Endothelial cell (in vitro differentiated cells): ENCODE data around the gene ZFP90. TPM values are rescaled to one million over a fixed set of nuclear protein-coding genes. Genes with fewer than 3 reads are reported as not detected.

Source experiments
- DNase-seq: peaks from one replicate; pipeline ENCODE4 v3.0.0; 2021; ENCODE audit warnings: low spot score
- H3K27ac Mint-ChIP-seq: one replicate; pipeline ENCODE4 v1.8.0; 2021; ENCODE audit warnings: mixed read lengths, inconsistent platforms; ENCODE audit not compliant: unreplicated experiment
- H3K27me3 Mint-ChIP-seq: one replicate; pipeline ENCODE4 v1.8.0; 2021; ENCODE audit warnings: mild to moderate bottlenecking, moderate library complexity, mixed read lengths, inconsistent platforms; ENCODE audit not compliant: unreplicated experiment
- H3K36me3 Mint-ChIP-seq: one replicate; pipeline ENCODE4 v1.8.0; 2021; ENCODE audit warnings: mild to moderate bottlenecking, low read depth, mixed read lengths, inconsistent platforms; ENCODE audit not compliant: unreplicated experiment
- H3K4me1 Mint-ChIP-seq: one replicate; pipeline ENCODE4 v1.8.0; 2021; ENCODE audit warnings: mild to moderate bottlenecking, mixed read lengths, inconsistent platforms; ENCODE audit not compliant: unreplicated experiment
- H3K4me3 Mint-ChIP-seq: one replicate; pipeline ENCODE4 v1.8.0; 2021; ENCODE audit warnings: mild to moderate bottlenecking, mixed read lengths, inconsistent platforms; ENCODE audit not compliant: unreplicated experiment
- H3K9me3 Mint-ChIP-seq: one replicate; pipeline ENCODE4 v1.8.0; 2021; ENCODE audit warnings: mixed read lengths, inconsistent platforms; ENCODE audit not compliant: unreplicated experiment
- total RNA-seq: library from RNA; stranded (reverse); fragmentation: NEBNext Ultra II Directional; extraction: Animal tissue kit (Norgen Biotek cat#: 25700); gene quantifications from one replicate; pipeline ENCODE4 v1.2.1, GENCODE V29; 2021; ENCODE audit not compliant: unreplicated experiment
- TF ChIP-seq, protein P1 (sequence below): fragments of 200-600 bp; sonication (generic); IDR thresholded peaks from one replicate; pipeline ENCODE4 v1.5.0; 2021; ENCODE audit warnings: antibody characterized with exemption; ENCODE audit not compliant: unreplicated experiment

ZFP90 gene
- total RNA-seq, 1 donor from 2014 or later: 35.6 TPM

DNA sequence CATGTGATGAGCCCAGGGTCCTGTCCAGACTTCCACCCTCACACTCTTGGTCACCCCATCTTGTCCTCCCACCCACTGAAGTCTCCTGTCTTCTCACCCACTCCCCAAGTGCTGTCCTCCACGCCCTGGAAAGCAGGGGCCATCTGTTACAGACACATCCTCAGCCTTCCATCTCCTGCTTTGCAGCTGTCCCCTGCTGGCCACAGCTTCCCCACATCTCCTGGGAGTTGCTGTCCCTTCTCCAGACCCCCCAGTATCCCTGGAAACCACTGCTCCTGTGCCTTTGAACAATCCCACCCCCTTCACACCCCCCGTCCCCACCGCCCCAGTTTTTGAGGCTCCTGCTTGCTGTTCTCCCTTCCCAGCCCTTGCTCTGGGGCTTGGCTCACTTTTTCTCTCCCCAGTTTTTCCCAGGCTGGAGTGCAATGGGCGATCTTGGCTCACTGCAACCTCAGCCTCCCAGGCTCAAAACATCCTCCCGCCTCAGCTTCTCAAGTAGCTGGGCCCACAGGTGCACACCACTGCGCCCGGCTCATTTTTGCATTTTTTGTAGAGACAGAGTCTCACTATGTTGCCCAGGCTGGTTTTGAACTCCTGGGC lies 30.4 kb upstream of the ZFP90 start:
- Mint-ChIP-seq H3K27me3 (no peaks in the 10 kb centered on the region), H3K4me1 (no peaks in the 10 kb centered on the region), H3K9me3 (no peaks in the 10 kb centered on the region), H3K4me3 (no peak overlapping the region), H3K27ac (no peak overlapping the region), H3K36me3 (no peaks in the 10 kb centered on the region)
- DNase-seq: no peak
- TF ChIP-seq, protein P1, sequence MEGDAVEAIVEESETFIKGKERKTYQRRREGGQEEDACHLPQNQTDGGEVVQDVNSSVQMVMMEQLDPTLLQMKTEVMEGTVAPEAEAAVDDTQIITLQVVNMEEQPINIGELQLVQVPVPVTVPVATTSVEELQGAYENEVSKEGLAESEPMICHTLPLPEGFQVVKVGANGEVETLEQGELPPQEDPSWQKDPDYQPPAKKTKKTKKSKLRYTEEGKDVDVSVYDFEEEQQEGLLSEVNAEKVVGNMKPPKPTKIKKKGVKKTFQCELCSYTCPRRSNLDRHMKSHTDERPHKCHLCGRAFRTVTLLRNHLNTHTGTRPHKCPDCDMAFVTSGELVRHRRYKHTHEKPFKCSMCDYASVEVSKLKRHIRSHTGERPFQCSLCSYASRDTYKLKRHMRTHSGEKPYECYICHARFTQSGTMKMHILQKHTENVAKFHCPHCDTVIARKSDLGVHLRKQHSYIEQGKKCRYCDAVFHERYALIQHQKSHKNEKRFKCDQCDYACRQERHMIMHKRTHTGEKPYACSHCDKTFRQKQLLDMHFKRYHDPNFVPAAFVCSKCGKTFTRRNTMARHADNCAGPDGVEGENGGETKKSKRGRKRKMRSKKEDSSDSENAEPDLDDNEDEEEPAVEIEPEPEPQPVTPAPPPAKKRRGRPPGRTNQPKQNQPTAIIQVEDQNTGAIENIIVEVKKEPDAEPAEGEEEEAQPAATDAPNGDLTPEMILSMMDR: no peak

DNA sequence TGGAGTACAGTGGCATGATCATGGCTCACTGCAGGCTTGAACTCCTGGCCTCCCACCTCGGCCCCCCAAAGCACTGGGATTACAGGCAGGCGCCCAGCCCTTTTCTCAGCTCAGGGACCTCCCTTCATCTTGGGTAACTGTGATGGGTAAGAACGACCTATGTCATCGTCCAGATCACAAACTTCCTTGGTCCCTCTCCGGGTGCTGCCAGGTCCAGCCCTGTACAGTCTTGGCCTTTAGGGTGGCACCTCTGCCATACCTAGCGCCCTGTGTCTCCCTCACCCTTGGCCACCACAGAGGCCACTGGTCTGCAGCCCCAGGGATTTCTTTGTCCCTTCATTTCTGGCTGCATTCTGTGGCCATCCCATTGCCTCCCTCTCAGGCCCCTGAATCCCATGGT lies 29.7 kb upstream of the ZFP90 start:
- H3K27me3 Mint-ChIP-seq: no peaks in the 10 kb centered on the region

DNA sequence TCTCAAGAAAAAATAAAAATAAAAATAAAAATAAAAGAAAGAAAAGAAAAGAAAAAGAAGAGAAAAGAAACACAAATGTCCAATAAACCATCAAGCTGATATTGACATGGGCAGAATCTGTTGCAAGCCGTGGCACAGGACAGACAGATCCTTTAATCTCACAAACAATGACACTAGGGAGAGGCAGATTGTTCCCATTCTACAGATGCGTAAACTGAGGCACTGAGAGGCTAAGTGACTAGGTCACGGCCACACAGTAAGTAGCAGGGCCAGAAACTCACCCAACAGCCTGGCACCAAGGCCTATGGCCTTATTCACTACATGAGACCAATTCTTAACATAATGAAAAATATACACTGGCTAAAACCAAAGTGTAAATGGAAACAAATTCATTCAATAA lies 28.3 kb upstream of the ZFP90 start:
- no peaks in the 10 kb centered on the region for H3K27me3 Mint-ChIP-seq
- H3K4me1 Mint-ChIP-seq: no peaks in the 10 kb centered on the region
- H3K36me3 Mint-ChIP-seq: no peaks in the 10 kb centered on the region
- no peak for DNase-seq
- H3K4me3 Mint-ChIP-seq: no peak overlapping the region
- no peaks in the 10 kb centered on the region for H3K9me3 Mint-ChIP-seq
- H3K27ac Mint-ChIP-seq: no peak overlapping the region
- TF ChIP-seq, protein P1: no peak

More for the DNA sequence above, 29.7 kb upstream of the ZFP90 start:
- Mint-ChIP-seq H3K4me1 (no peaks in the 10 kb centered on the region), H3K27ac (no peak overlapping the region), H3K36me3 (no peaks in the 10 kb centered on the region), H3K9me3 (no peaks in the 10 kb centered on the region), H3K4me3 (no peak overlapping the region)
- no peak for DNase-seq
- TF ChIP-seq, protein P1: no peak

DNA sequence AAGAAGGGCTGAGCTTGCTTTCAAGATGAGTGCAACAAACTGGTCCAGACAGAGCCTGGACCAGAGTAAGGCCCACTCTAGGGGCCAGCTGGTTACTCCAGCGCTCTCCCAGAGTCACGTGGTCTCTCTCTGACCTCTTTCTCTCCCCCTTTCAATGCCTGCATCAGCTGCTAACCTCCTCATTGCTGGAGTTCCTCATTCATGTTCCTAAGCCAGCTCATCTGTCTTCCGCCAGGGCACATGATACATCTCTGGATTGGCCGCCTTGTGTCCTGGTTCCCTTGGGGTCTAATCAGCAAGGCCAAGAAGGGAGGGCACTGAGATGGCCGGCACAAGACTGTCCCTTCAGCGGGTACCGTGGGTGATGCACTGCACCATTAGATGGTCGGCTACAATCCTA lies 26.9 kb upstream of the ZFP90 start:
- TF ChIP-seq, protein P1: no peak
- no peak overlapping the region for H3K4me3 Mint-ChIP-seq
- no peak overlapping the region for H3K27ac Mint-ChIP-seq
- DNase-seq: no peak
- no peaks in the 10 kb centered on the region for H3K27me3 Mint-ChIP-seq
- no peaks in the 10 kb centered on the region for H3K4me1 Mint-ChIP-seq
- H3K9me3 Mint-ChIP-seq: no peaks in the 10 kb centered on the region
- H3K36me3 Mint-ChIP-seq: no peaks in the 10 kb centered on the region

DNA sequence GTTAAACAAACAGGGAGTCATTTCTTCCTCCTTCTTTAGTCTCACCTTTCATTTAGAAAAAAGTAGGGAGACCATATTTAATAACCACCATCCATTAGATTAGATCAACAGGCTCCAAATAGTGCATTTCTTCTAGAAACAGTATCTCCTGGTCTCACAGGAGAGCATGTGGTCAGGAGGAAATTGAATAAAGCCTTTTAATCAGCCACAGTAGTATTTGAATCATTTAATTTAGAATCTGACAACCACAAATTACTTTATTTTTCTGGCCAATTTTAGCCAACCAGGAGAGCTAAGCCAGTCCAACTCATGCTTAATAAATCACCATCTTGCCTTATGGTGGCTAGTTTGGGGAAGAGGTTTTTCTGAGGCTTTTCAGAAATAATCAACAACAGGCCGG lies 26.3 kb upstream of the ZFP90 start:
- TF ChIP-seq, protein P1: no peak
- Mint-ChIP-seq H3K4me3 (no peak overlapping the region), H3K9me3 (no peaks in the 10 kb centered on the region), H3K27ac (no peak overlapping the region), H3K36me3 (no peaks in the 10 kb centered on the region), H3K4me1 (no peaks in the 10 kb centered on the region), H3K27me3 (no peaks in the 10 kb centered on the region)
- no peak for DNase-seq
